Astrocyte of the spinal cord (primary cell): ENCODE data around the gene KCNAB2.

Experiments
- DNase-seq: peaks from one replicate; pipeline ENCODE4 v3.0.0; 2011; ENCODE audit warnings: low read depth, low spot score
- H3K4me3 ChIP-seq: 2 replicates; pipeline ENCODE4 v1.5.1; 2011; ENCODE audit warnings: low read depth, mild to moderate bottlenecking, low read length, moderate library complexity
- in situ Hi-C: cut with HindIII; loops from 2 replicates; pipeline ENCODE4 v1.10.0; 2017; ENCODE audit warnings: low sequenced_read_pairs
- TF ChIP-seq, protein P1 (sequence below): IDR thresholded peaks from 2 replicates; pipeline ENCODE4 v1.5.1; 2012; ENCODE audit warnings: low read depth, mild to moderate bottlenecking, low read length, inconsistent platforms

Gene KCNAB2

GRCh38 chr1:6052543-6053205, 7.0 kb downstream of the KCNAB2 start:
- TF ChIP-seq, protein P1, sequence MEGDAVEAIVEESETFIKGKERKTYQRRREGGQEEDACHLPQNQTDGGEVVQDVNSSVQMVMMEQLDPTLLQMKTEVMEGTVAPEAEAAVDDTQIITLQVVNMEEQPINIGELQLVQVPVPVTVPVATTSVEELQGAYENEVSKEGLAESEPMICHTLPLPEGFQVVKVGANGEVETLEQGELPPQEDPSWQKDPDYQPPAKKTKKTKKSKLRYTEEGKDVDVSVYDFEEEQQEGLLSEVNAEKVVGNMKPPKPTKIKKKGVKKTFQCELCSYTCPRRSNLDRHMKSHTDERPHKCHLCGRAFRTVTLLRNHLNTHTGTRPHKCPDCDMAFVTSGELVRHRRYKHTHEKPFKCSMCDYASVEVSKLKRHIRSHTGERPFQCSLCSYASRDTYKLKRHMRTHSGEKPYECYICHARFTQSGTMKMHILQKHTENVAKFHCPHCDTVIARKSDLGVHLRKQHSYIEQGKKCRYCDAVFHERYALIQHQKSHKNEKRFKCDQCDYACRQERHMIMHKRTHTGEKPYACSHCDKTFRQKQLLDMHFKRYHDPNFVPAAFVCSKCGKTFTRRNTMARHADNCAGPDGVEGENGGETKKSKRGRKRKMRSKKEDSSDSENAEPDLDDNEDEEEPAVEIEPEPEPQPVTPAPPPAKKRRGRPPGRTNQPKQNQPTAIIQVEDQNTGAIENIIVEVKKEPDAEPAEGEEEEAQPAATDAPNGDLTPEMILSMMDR: peak; percentile 48
- no peak overlapping the region for H3K4me3 ChIP-seq
- in situ Hi-C loops: no loop called here
- DNase-seq: peak; percentile 74

DNA sequence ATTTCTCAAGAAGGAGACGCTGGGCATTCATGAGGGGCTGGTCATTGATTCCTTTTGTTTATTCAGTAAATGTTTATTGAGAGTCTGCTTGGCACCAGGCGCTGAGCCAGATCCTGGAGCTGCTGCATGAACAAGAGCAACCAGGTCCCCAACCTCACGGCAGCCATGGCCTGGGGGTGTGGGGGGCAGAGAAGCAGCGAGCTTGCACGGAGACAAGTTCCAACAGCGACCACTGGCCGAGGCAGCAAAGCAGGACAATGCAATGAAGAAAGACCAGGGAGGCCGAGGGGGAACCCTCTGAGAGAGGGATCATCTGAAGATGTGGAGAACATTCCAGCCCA, 7.5 kb downstream of the KCNAB2 start:
- in situ Hi-C loops: no loop called here
- no peak for DNase-seq
- TF ChIP-seq, protein P1: no peak
- no peak overlapping the region for H3K4me3 ChIP-seq

DNA sequence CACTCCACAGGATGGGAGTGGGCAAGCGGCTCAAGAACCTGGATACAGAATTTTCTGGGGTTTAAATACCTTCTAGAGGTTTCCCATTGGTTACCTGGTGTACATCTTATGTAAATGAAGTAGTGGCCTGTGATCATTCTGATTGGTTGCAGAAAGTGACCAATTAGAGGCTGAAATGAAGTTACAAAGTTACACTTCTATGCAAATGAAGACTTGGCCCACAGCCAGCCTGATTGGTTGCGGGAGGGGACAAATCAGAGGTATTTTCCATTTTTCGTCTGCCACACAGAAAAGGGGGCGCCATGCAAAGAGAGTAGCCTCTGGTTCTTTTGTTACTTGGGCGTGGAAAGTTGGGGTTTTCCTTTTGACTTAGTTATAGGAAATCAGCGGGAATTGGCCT, 8.9 kb downstream of the KCNAB2 start:
- TF ChIP-seq, protein P1: no peak
- H3K4me3 ChIP-seq: no peak overlapping the region
- in situ Hi-C loops: no loop called here
- DNase-seq: no peak

GRCh38 chr1:6056572-6056948, 10.9 kb downstream of the KCNAB2 start:
- DNase-seq: no peak
- in situ Hi-C loops: no loop called here
- H3K4me3 ChIP-seq: no peak overlapping the region
- TF ChIP-seq, protein P1: no peak

- TF ChIP-seq, protein P1: no peak
- no peak for DNase-seq
- H3K4me3 ChIP-seq: no peak overlapping the region
- in situ Hi-C loops: no loop called here
Observed at GRCh38 chr1:6057170-6057845, 11.6 kb downstream of the KCNAB2 start.

DNA sequence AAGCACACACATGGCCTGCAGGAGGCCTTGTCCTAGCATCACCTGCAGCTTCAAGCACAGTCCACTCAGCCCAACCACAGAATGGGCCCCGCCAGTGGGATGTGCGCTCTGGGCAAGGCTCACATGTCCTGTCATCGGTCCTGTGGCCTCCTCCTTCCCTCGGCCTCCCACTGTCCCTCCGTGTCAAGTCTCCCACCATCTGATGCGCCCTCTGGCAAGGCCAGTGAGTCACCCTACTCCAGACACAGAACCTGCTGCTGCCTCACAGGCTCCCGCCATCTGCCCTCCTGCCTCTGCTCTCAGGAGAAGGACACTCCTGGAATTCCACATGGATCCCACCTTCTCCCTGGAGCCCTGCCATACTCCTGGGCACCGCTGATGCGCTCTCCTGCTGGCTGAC, 14.2 kb downstream of the KCNAB2 start:
- H3K4me3 ChIP-seq: no peak overlapping the region
- TF ChIP-seq, protein P1: no peak
- in situ Hi-C loops: no loop called here
- DNase-seq: no peak
